OCI-LY7 (cell line): Measurements from ENCODE around the gene KRTAP22-1. TPM values are rescaled to one million over a fixed set of nuclear protein-coding genes. Genes with fewer than 3 reads are reported as not detected.

ENCODE experiments used
- BruUV-seq: library from RNA; stranded (reverse); fragments of 400-500 nt; replicated peaks from 2 replicates; lab custom pipeline; 2021; lab: Mats Ljungman, UMichigan
- CTCF ChIA-PET: fragments of 300-600 bp; sonication (Branson Sonifier 250); formaldehyde crosslinking; loops from one replicate; lab custom pipeline; 2022; ENCODE audit warnings: antibody characterized with exemption; ENCODE audit not compliant: unreplicated experiment; lab: Charles Lee
- POLR2A ChIA-PET: fragments of 300-600 bp; sonication (Branson Sonifier 250); formaldehyde crosslinking; loops from one replicate; lab custom pipeline; 2022; ENCODE audit warnings: antibody characterized with exemption; lab: Charles Lee
- DNase-seq: peaks from one replicate; pipeline ENCODE4 v3.0.0-alpha.2; 2015; ENCODE audit warnings: low spot score
- H2AFZ ChIP-seq: fragments of 200-600 bp; sonication (generic), shearing (Covaris generic); 2 replicates; pipeline ENCODE4 v1.6.1; 2014; ENCODE audit warnings: mild to moderate bottlenecking, antibody characterized with exemption, low read length, moderate library complexity
- H3K27ac ChIP-seq: fragments of 200-600 bp; sonication (generic); 2 replicates; pipeline ENCODE4 v1.5.1; 2014; ENCODE audit warnings: mixed run types, low read depth, mild to moderate bottlenecking, moderate library complexity, low read length, inconsistent platforms; ENCODE audit not compliant: poor library complexity, severe bottlenecking
- H3K36me3 ChIP-seq: fragments of 200-600 bp; sonication (generic); 2 replicates; pipeline ENCODE4 v1.6.1; 2014; ENCODE audit warnings: mild to moderate bottlenecking, antibody characterized with exemption, low read length, moderate library complexity, mixed read lengths; ENCODE audit not compliant: insufficient read depth
- H3K4me1 ChIP-seq: fragments of 200-600 bp; sonication (generic); 2 replicates; pipeline ENCODE4 v1.5.1; 2014; ENCODE audit warnings: mild to moderate bottlenecking, low read length; ENCODE audit not compliant: insufficient read depth, poor library complexity, severe bottlenecking
- H3K4me2 ChIP-seq: fragments of 200-600 bp; sonication (generic); 2 replicates; pipeline ENCODE4 v1.6.1; 2014; ENCODE audit warnings: mild to moderate bottlenecking, low read length
- H3K4me3 ChIP-seq: fragments of 200-600 bp; sonication (generic); 2 replicates; pipeline ENCODE4 v1.5.1; 2014; ENCODE audit warnings: mild to moderate bottlenecking, low read depth, low read length; ENCODE audit not compliant: poor library complexity, severe bottlenecking
- H3K79me2 ChIP-seq: fragments of 200-600 bp; sonication (generic); 2 replicates; pipeline ENCODE4 v1.6.1; 2016; ENCODE audit warnings: low read depth, mild to moderate bottlenecking, low read length, moderate library complexity, mixed read lengths; ENCODE audit not compliant: insufficient read depth
- H3K9me2 ChIP-seq: fragments of 200-600 bp; sonication (generic); 2 replicates; pipeline ENCODE4 v1.6.1; 2016; ENCODE audit warnings: mild to moderate bottlenecking, low read length, mixed read lengths; ENCODE audit not compliant: insufficient read depth
- H3K9me3 ChIP-seq: fragments of 200-600 bp; sonication (generic); 2 replicates; pipeline ENCODE4 v1.6.1; 2014; ENCODE audit warnings: mild to moderate bottlenecking, mixed run types, low read length, mixed read lengths
- H4K20me1 ChIP-seq: fragments of 200-600 bp; sonication (generic); 2 replicates; pipeline ENCODE4 v1.6.1; 2014; ENCODE audit warnings: mild to moderate bottlenecking, antibody characterized with exemption, low read length, moderate library complexity, mixed read lengths; ENCODE audit not compliant: insufficient read depth
- CTCF ChIP-seq: fragments of 200-600 bp; sonication (generic); conservative IDR thresholded peaks from 2 replicates; pipeline ENCODE4 v1.5.1; 2014; ENCODE audit warnings: mild to moderate bottlenecking, antibody characterized with exemption, low read length, moderate library complexity, mixed read lengths
- EZH2phosphoT487 ChIP-seq: fragments of 200-600 bp; sonication (generic); IDR thresholded peaks from 2 replicates; pipeline ENCODE4 v1.6.1; 2018; ENCODE audit warnings: low read depth, borderline replicate concordance, mild to moderate bottlenecking, mixed run types, antibody characterized with exemption, low read length, moderate library complexity, mixed read lengths
- intact Hi-C: fragments of 100-400 bp; cut with micrococcal nuclease; formaldehyde crosslinking; loops from one replicate; pipeline ENCODE4 v1.10.0; 2022; ENCODE audit not compliant: unreplicated experiment
- total RNA-seq, 2 experiments: library from RNA; depleted of rRNA in 1 of 2; stranded (reverse); fragments of >200 nt in 1 of 2; shearing (Covaris generic) in 1 of 2; gene quantifications; 2 replicates each; pipeline ENCODE4 v1.2.3, GENCODE V29; 2014 to 2022

KRTAP22-1 gene
- total RNA-seq, 2 experiments from 2014 or later, result not detected

GRCh38 chr21:30628109-30628508, 27.2 kb downstream of the KRTAP22-1 start:
- ChIA-PET CTCF (no interaction called here), POLR2A (no interaction called here)
- Histone ChIP-seq H3K4me1 (no peaks in the 10 kb centered on the region), H3K9me3 (peaks cover 8% of the 10 kb centered on the region; the same call in 1 of the 2 replicates), H4K20me1 (no peaks in the 10 kb centered on the region), H3K4me3 (no peak overlapping the region), H3K79me2 (no peaks in the 10 kb centered on the region), H3K27ac (no peak overlapping the region), H3K9me2 (no peaks in the 10 kb centered on the region), H3K4me2 (no peak overlapping the region), H3K36me3 (no peaks in the 10 kb centered on the region), H2AFZ (no peak overlapping the region)
- TF ChIP-seq CTCF (no peak), EZH2phosphoT487 (no peak)
- intact Hi-C loops, result no loop called here
- DNase-seq, result no peak
- no TSS peak for BruUV-seq

- no peaks in the 10 kb centered on the region for H4K20me1 ChIP-seq
- no peak overlapping the region for H2AFZ ChIP-seq
- BruUV-seq, result no TSS peak
- no peak overlapping the region for H3K4me2 ChIP-seq
- peaks cover 8% of the 10 kb centered on the region; the same call in 1 of the 2 replicates for H3K9me3 ChIP-seq
- no peaks in the 10 kb centered on the region for H3K4me1 ChIP-seq
- H3K4me3 ChIP-seq, result no peak overlapping the region
- no peak for DNase-seq
- no peaks in the 10 kb centered on the region for H3K79me2 ChIP-seq
- TF ChIP-seq EZH2phosphoT487, result no peak
- no peak for TF ChIP-seq CTCF
- no peaks in the 10 kb centered on the region for H3K36me3 ChIP-seq
- H3K9me2 ChIP-seq, result no peaks in the 10 kb centered on the region
- H3K27ac ChIP-seq, result no peak overlapping the region
- ChIA-PET POLR2A (no interaction called here), CTCF (no interaction called here)
- intact Hi-C loops, result no loop called here
These were observed 28.3 kb downstream of the KRTAP22-1 start for GRCh38 chr21:30629200-30629599.

GRCh38 chr21:30634906-30635305, 34.0 kb downstream of the KRTAP22-1 start, which contains the start of gene KRTAP20-2:
Gene KRTAP20-2 (plus strand): TSS chr21:30635206. CDS start chr21:30635264, 58 bp downstream.
- intact Hi-C loops, result no loop called here
- no peaks in the 10 kb centered on the region for H3K9me3 ChIP-seq
- ChIA-PET CTCF (no interaction called here), POLR2A (interaction anchor here (0.6 kb wide), 1 partner anchor 91 kb away, joined by 3 read pairs; no protein-coding TSS in a partner anchor)
- no peak within 1 kb of the TSS for H3K4me3 ChIP-seq
- no peaks in the 10 kb centered on the region for H4K20me1 ChIP-seq
- no peak within 1 kb of the TSS for H3K4me2 ChIP-seq
- H3K36me3 ChIP-seq, result no peaks in the 10 kb centered on the region
- no TSS peak for BruUV-seq
- H2AFZ ChIP-seq, result no peak within 1 kb of the TSS
- no peaks in the 10 kb centered on the region for H3K79me2 ChIP-seq
- no peak for TF ChIP-seq EZH2phosphoT487
- TF ChIP-seq CTCF, result no peak
- no peaks in the 10 kb centered on the region for H3K4me1 ChIP-seq
- no peak within 1 kb of the TSS for H3K27ac ChIP-seq
- no peak for DNase-seq
- no peaks in the 10 kb centered on the region for H3K9me2 ChIP-seq
